GM10847 (cell line): Measurements from ENCODE around the gene GRIN3A.

Experiments used
- POLR2A ChIP-seq: IDR thresholded peaks from 2 replicates; pipeline ENCODE4 v1.6.1; 2011; ENCODE audit not compliant: insufficient read length; ENCODE audit errors: extremely low read depth

GRIN3A gene

GRCh38 chr9:101618698-101619097 lies 119.7 kb downstream of the GRIN3A start:
- TF ChIP-seq POLR2A, result no peak

GRCh38 chr9:101605547-101605946 lies 132.9 kb downstream of the GRIN3A start:
- no peak for TF ChIP-seq POLR2A

- no peak for TF ChIP-seq POLR2A
Measured at GRCh38 chr9:101604296-101604695, 134.2 kb downstream of the GRIN3A start.

- TF ChIP-seq POLR2A, result no peak
Measured at GRCh38 chr9:101601904-101602765, 136.3 kb downstream of the GRIN3A start.

- no peak for TF ChIP-seq POLR2A
Measured at GRCh38 chr9:101594796-101595195, 143.7 kb downstream of the GRIN3A start, which contains the start of gene PPP3R2. TSS of gene PPP3R2 (minus strand) at chr9:101594969. CDS start at chr9:101594921, 48 bp downstream.

- TF ChIP-seq POLR2A, result no peak
Measured at GRCh38 chr9:101593345-101593744, 145.1 kb downstream of the GRIN3A start.

GRCh38 chr9:101592788-101593187 lies 145.7 kb downstream of the GRIN3A start:
- TF ChIP-seq POLR2A, result no peak

GRCh38 chr9:101591787-101592446 lies 146.5 kb downstream of the GRIN3A start:
- TF ChIP-seq POLR2A, result no peak

- no peak for TF ChIP-seq POLR2A
Measured at GRCh38 chr9:101590901-101591300, 147.5 kb downstream of the GRIN3A start.

- TF ChIP-seq POLR2A, result no peak
Measured at GRCh38 chr9:101587332-101588043, 151.0 kb downstream of the GRIN3A start.

GRCh38 chr9:101586651-101587050 lies 151.8 kb downstream of the GRIN3A start:
- no peak for TF ChIP-seq POLR2A

GRCh38 chr9:101585740-101586139 lies 152.7 kb downstream of the GRIN3A start:
- TF ChIP-seq POLR2A, result no peak

- TF ChIP-seq POLR2A, result no peak
Measured at GRCh38 chr9:101582553-101582952, 155.9 kb downstream of the GRIN3A start.

GRCh38 chr9:101579711-101580545 lies 158.5 kb downstream of the GRIN3A start:
- TF ChIP-seq POLR2A, result no peak

GRCh38 chr9:101578378-101578777 lies 160.1 kb downstream of the GRIN3A start:
- TF ChIP-seq POLR2A, result no peak
